ENCODE data around the gene MYO3B.

GRCh38 chr2:170525566-170525900 lies 347.6 kb downstream of the MYO3B start:
- TF ChIP-seq, protein P1, sequence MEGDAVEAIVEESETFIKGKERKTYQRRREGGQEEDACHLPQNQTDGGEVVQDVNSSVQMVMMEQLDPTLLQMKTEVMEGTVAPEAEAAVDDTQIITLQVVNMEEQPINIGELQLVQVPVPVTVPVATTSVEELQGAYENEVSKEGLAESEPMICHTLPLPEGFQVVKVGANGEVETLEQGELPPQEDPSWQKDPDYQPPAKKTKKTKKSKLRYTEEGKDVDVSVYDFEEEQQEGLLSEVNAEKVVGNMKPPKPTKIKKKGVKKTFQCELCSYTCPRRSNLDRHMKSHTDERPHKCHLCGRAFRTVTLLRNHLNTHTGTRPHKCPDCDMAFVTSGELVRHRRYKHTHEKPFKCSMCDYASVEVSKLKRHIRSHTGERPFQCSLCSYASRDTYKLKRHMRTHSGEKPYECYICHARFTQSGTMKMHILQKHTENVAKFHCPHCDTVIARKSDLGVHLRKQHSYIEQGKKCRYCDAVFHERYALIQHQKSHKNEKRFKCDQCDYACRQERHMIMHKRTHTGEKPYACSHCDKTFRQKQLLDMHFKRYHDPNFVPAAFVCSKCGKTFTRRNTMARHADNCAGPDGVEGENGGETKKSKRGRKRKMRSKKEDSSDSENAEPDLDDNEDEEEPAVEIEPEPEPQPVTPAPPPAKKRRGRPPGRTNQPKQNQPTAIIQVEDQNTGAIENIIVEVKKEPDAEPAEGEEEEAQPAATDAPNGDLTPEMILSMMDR (optimal IDR thresholded peaks at IDR 0.05 in 1 of 3, IDR thresholded peaks at IDR 0.05 in 1 of 3, conservative IDR thresholded peaks at IDR 0.05 in 1 of 3; ENCODE audit: extremely low read depth in 1 of 3, insufficient read depth in 2 of 3, low read length in 3 of 3), result no peak
- TF ChIP-seq EZH2 (IDR thresholded peaks at IDR 0.05; ENCODE audit: low read length), result no peak
